ENCODE data around the gene MYH9.
"Not testable (repeated sequence)": the region's sequence is repeated elsewhere in the genome, so short reads cannot be mapped to it uniquely, and the experiment has no call there.

The MYH9 gene

GRCh38 chr22:36291831-36292740 is 95.7 kb downstream of the MYH9 start:
- DNase-seq (ENCODE audit: low spot score): no peak

- DNase-seq (ENCODE audit: low spot score): not testable (repeated sequence)
Measured at GRCh38 chr22:36290391-36291075, 97.2 kb downstream of the MYH9 start.

- peak; percentile 70 for DNase-seq (ENCODE audit: low spot score)
Measured at GRCh38 chr22:36289948-36290371, 97.8 kb downstream of the MYH9 start.

- DNase-seq (ENCODE audit: low spot score): no peak
Measured at GRCh38 chr22:36289406-36289870, 98.3 kb downstream of the MYH9 start.

GRCh38 chr22:36288571-36289405 is 99.0 kb downstream of the MYH9 start:
- DNase-seq (ENCODE audit: low spot score): no peak

- DNase-seq (ENCODE audit: low spot score): no peak
Measured at GRCh38 chr22:36287881-36288515, 99.8 kb downstream of the MYH9 start.

GRCh38 chr22:36286096-36286957 is 101.4 kb downstream of the MYH9 start:
- peak; percentile 58 for DNase-seq (ENCODE audit: low spot score)

- no peak for DNase-seq (ENCODE audit: low spot score)
Measured at GRCh38 chr22:36285545-36285944, 102.2 kb downstream of the MYH9 start.

- no peak for DNase-seq (ENCODE audit: low spot score)
Measured at GRCh38 chr22:36285017-36285416, 102.8 kb downstream of the MYH9 start.

- DNase-seq (ENCODE audit: low spot score): no peak
Measured at GRCh38 chr22:36284171-36284571, 103.6 kb downstream of the MYH9 start.

- no peak for DNase-seq (ENCODE audit: low spot score)
Measured at GRCh38 chr22:36282328-36282831, 105.4 kb downstream of the MYH9 start.

GRCh38 chr22:36281781-36282327 is 105.9 kb downstream of the MYH9 start:
- no peak for DNase-seq (ENCODE audit: low spot score)

- DNase-seq (ENCODE audit: low spot score): no peak
Measured at GRCh38 chr22:36280379-36280778, 107.4 kb downstream of the MYH9 start.

- no peak for DNase-seq (ENCODE audit: low spot score)
Measured at GRCh38 chr22:36279219-36279666, 108.5 kb downstream of the MYH9 start.

GRCh38 chr22:36277482-36278291 is 110.1 kb downstream of the MYH9 start:
- DNase-seq (ENCODE audit: low spot score): peak; percentile 72

GRCh38 chr22:36274531-36274930 is 113.2 kb downstream of the MYH9 start:
- no peak for DNase-seq (ENCODE audit: low spot score)

GRCh38 chr22:36271951-36272350 is 115.8 kb downstream of the MYH9 start:
- not testable (repeated sequence) for DNase-seq (ENCODE audit: low spot score)

- not testable (repeated sequence) for DNase-seq (ENCODE audit: low spot score)
Measured at GRCh38 chr22:36271231-36271630, 116.5 kb downstream of the MYH9 start.

GRCh38 chr22:36267896-36268485 is 119.8 kb downstream of the MYH9 start:
- DNase-seq (ENCODE audit: low spot score): no peak

All from CD4-positive, alpha-beta T cell treated with Interleukin-2 at 100 ng/mL for 4 hours (primary cell).